Stimulated activated memory B cell treated with anti-CD40 and anti-IgM and Interleukin-4, amounts not matched to agents 10 μg/mL and 1 μg/mL and 100 μg/mL, for 72 hours (primary cell): ENCODE data around the gene BHLHE41.

ENCODE experiments used
- ATAC-seq: fragments of 150-1000 bp; cut with Tn5 transposase; 2 replicates; pipeline ENCODE4 v1.10.0; 2021
- H3K27ac Mint-ChIP-seq: one replicate; pipeline ENCODE4 v1.8.0; 2022; ENCODE audit warnings: mild to moderate bottlenecking, mixed read lengths
- H3K27me3 Mint-ChIP-seq: one replicate; pipeline ENCODE4 v1.8.0; 2022; ENCODE audit warnings: mixed read lengths
- H3K36me3 Mint-ChIP-seq: one replicate; pipeline ENCODE4 v1.8.0; 2022; ENCODE audit warnings: mixed read lengths
- H3K4me1 Mint-ChIP-seq: one replicate; pipeline ENCODE4 v1.8.0; 2022; ENCODE audit warnings: mixed read lengths
- H3K4me3 Mint-ChIP-seq: one replicate; pipeline ENCODE4 v1.8.0; 2022; ENCODE audit warnings: mild to moderate bottlenecking, moderate library complexity, mixed read lengths
- H3K9me3 Mint-ChIP-seq: one replicate; pipeline ENCODE4 v1.8.0; 2022; ENCODE audit warnings: mixed read lengths

BHLHE41 gene

DNA sequence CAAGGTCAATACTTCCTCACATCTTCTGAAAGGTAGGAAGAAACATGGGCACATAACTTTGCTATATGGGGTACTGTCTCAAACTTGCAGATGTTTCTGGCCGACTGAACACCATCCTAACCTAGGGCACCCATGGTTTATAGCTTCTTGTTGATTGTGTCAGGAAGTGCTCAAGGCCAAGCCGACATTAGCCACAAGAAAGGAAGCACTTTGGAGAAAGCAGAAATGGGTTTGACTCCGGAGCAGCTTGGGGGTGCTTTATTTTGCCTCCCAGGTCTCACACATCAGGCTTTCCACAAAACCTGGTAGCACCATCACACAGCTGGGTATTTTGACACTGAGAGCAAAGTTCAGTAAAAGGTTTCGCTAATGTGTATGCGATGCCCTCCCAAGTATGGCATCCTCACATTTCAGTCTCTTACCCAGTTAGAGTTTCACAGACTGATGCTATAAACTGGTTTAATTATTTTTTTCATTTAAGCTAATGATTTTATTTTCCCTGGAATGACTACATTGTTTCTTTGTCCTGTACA, 25.2 kb upstream of the BHLHE41 start:
- Mint-ChIP-seq H3K4me1 (peaks cover 35% of the 10 kb centered on the region), H3K36me3 (no peaks in the 10 kb centered on the region), H3K4me3 (no peak overlapping the region), H3K27me3 (no peaks in the 10 kb centered on the region), H3K9me3 (no peaks in the 10 kb centered on the region), H3K27ac (no peak overlapping the region)
- ATAC-seq: no peak

DNA sequence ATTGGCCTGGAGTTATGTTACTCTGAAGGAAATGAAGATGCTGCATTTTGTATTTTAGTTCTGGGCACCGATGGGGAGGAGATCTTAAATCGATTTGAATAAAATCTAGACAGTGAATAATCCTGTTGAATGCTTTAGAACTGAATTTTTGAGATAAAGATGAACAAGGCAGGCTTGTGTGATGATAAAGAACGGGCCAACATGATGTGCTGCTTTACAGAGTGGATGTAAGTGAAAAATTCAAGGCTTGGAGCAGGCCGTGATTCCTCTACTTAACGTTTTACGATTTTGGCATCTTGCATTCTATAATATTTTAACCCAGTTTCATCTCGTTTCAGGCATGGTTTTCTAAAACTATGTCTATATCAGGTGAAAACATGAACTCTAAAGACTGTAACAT, 23.5 kb upstream of the BHLHE41 start:
- Mint-ChIP-seq H3K9me3 (no peaks in the 10 kb centered on the region), H3K4me3 (no peak overlapping the region), H3K36me3 (no peaks in the 10 kb centered on the region), H3K4me1 (peaks cover 25% of the 10 kb centered on the region), H3K27ac (no peak overlapping the region), H3K27me3 (no peaks in the 10 kb centered on the region)
- ATAC-seq: no peak

DNA sequence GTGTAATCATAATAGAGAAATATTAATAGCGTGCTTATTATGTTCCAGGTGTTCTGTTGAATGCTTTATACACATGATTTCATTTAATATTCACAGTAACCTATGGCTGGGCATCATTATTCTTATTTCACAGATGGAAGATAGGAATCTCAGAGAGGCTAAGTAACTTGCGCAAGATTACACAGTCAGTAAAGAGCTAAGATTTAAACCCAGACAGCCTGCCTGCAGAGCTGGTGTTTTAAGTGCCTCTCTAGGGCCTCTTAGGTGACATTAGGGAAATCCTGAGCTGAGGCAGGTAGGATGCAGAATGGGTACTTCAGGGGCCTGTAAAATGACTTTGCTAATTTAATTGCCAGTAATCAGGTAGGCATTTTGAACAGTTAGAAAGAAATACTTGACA, 18.5 kb upstream of the BHLHE41 start:
- Mint-ChIP-seq H3K27ac (no peak overlapping the region), H3K27me3 (no peaks in the 10 kb centered on the region), H3K4me1 (no peaks in the 10 kb centered on the region), H3K36me3 (no peaks in the 10 kb centered on the region), H3K4me3 (no peak overlapping the region), H3K9me3 (no peaks in the 10 kb centered on the region)
- no peak for ATAC-seq

DNA sequence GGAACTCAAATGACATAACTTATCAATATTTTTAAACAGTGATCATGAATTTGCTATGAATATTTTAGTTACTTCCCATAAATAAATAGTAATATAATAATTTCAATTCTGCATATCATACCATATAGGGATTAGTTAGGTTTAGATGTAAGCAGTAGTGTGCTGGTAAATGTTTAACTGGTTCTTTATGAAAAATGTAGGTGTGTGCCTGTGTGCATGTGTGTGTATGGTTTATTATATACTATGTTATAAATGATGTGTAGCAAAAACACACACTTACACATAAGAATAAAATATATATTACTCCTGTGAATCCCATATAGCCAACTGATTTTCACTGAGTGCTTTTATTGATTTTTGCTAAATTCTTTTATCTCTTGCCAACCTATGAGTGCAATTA, 14.0 kb upstream of the BHLHE41 start:
- Mint-ChIP-seq H3K9me3 (no peaks in the 10 kb centered on the region), H3K27ac (no peak overlapping the region), H3K27me3 (no peaks in the 10 kb centered on the region), H3K4me3 (no peak overlapping the region), H3K36me3 (no peaks in the 10 kb centered on the region), H3K4me1 (peaks cover 28% of the 10 kb centered on the region)
- no peak for ATAC-seq

DNA sequence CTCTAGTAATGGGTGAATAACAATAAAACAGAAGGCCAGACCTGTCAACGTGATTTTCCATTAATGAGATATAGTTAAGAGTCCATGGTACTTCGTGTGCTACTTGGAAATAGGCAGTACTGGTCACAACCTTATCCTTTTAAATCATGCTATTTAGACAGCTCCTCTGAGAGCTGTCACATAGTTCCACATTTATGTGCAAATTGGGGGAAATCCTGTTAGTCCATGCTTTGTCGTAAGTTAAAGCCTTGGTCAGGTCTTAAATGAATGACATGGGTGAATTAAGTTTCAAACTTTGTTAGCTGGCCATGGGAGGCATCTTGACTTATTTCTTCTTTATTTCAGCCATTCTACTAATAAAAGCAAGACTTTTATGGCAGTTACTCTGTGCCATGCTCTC, 11.9 kb upstream of the BHLHE41 start:
- no peak for ATAC-seq
- H3K27ac Mint-ChIP-seq: no peak overlapping the region
- H3K9me3 Mint-ChIP-seq: no peaks in the 10 kb centered on the region
- no peak overlapping the region for H3K4me3 Mint-ChIP-seq
- peaks cover 44% of the 10 kb centered on the region for H3K4me1 Mint-ChIP-seq
- no peaks in the 10 kb centered on the region for H3K27me3 Mint-ChIP-seq
- no peaks in the 10 kb centered on the region for H3K36me3 Mint-ChIP-seq

DNA sequence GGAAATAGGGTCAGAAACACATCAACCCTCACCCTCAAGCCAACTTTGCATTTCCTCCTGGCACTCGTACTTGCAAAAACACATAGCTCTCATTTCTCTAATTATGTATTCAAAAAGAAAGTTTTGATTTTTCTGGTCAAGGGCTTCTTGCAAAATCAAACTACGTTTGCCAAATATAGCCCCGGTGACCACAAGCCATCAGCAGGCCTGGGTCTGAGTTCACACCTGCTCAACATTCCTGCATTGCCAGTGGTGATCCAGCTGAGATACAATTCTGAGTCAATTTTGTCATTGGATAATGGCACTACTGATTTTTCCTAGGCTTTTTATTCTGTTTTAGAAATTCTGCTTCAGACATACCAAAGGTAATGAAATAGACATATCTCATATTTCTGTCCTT, 10.7 kb upstream of the BHLHE41 start:
- Mint-ChIP-seq H3K4me1 (peaks cover 56% of the 10 kb centered on the region), H3K27ac (peak overlapping the region; percentile 6), H3K36me3 (no peaks in the 10 kb centered on the region), H3K4me3 (no peak overlapping the region), H3K27me3 (no peaks in the 10 kb centered on the region), H3K9me3 (no peaks in the 10 kb centered on the region)
- ATAC-seq: no peak

DNA sequence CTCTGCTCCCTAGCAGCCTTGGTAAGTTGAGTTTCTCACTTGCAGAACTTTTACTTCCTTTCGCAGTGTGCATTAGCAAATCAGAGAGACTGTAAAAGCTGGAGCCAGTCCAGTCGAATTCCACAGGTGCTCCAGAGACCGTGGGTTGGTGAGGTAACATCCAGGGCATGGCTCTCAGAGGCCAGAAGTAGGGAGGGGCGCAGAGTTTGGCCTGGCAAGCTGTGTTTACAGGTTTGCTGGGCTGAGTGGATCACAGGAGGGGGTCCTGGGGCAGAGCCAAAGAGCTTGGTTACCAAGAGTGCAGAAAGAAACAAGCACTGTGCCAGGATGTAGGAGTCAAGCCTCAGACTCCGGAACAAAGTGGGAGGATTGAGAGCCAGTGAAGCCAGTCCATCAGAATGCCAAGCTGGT, 10.2 kb upstream of the BHLHE41 start:
- Mint-ChIP-seq H3K9me3 (no peaks in the 10 kb centered on the region), H3K4me1 (peaks cover 59% of the 10 kb centered on the region), H3K36me3 (no peaks in the 10 kb centered on the region), H3K27ac (peak overlapping the region; percentile 6), H3K4me3 (no peak overlapping the region), H3K27me3 (no peaks in the 10 kb centered on the region)
- no peak for ATAC-seq

DNA sequence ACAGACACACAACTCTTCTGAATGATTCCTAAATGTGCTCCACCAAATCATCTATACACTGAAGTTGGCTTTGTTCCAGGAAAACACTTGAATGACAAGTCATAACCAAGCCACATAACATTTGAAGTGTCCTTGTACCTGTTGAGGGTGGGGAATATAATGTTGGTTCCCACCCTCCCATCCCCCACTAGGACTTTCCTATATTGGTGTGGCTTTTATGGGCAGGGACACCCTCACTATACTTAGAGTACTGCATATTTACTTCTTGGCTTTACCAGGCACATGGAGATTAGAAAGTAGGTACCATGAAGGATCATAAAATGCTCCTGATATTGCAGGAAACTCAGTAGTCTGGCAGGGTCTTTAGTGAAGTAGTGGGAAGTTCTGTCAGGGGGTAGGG, 9.7 kb upstream of the BHLHE41 start:
- H3K9me3 Mint-ChIP-seq: no peaks in the 10 kb centered on the region
- peak overlapping the region; percentile 42 for H3K27ac Mint-ChIP-seq
- no peak overlapping the region for H3K4me3 Mint-ChIP-seq
- H3K4me1 Mint-ChIP-seq: peaks cover 59% of the 10 kb centered on the region
- no peaks in the 10 kb centered on the region for H3K36me3 Mint-ChIP-seq
- no peak for ATAC-seq
- no peaks in the 10 kb centered on the region for H3K27me3 Mint-ChIP-seq

DNA sequence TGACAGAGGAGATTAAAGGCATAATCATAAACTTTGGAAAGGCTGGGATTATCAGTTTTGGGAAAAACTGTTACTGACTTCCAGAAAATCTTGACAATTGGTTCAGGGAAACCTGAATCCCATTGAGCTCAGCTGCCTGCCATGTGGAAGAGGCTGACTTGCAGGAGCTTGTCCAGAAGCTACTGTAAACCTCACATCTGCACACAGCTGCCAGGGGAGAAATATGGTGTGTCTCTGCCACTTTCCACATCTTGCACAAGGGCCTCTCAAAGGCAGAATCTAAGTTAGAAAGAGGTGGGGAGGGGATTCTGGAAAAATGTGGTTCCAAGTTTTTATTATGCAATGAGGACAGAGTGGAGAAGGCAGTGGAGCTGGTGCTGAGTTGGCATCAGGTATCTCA, 8.7 kb upstream of the BHLHE41 start:
- H3K27me3 Mint-ChIP-seq: no peaks in the 10 kb centered on the region
- no peaks in the 10 kb centered on the region for H3K9me3 Mint-ChIP-seq
- H3K4me1 Mint-ChIP-seq: peaks cover 59% of the 10 kb centered on the region
- no peak overlapping the region for H3K4me3 Mint-ChIP-seq
- H3K27ac Mint-ChIP-seq: peak overlapping the region; percentile 27
- H3K36me3 Mint-ChIP-seq: no peaks in the 10 kb centered on the region
- no peak for ATAC-seq

DNA sequence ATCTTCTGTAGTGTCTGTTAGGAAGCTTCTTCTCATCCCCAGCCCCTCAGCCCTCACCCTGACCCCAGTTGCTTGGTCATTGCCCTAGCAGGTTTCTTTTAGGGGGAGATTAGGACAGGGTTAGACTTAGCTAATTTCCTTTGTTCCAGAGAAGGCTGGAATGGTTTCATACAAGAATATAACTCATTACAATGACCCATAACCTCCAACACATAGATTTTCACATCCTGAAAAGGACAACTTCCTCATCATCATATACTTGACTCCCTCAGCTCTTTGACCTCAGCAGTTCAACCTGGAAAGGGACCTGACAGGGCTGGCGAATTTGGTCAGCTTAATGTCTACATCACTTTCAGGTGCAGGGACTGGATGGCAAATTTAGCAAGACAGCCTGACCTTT, 8.0 kb upstream of the BHLHE41 start:
- no peak for ATAC-seq
- Mint-ChIP-seq H3K36me3 (no peaks in the 10 kb centered on the region), H3K9me3 (no peaks in the 10 kb centered on the region), H3K4me1 (peaks cover 64% of the 10 kb centered on the region), H3K27me3 (no peaks in the 10 kb centered on the region), H3K27ac (peak overlapping the region; percentile 27), H3K4me3 (no peak overlapping the region)

DNA sequence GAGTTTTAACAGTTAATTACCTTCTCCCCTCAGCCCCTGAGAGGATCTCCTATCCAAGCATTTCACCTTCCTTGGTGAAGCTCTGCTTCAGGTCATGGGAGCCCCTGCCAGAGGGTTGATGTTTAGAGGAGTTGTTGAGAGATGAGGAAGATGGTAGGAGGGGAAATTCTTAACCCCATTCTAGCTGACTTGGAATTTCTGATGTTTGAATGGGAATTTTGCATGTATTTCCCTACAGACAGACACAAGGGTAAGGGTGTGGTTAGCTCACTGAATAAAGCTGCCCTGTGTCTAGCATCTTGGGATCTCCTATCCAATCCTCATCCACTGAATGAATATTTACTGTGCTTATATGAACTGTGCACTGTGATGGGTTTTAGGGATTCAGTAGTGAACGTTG, 7.1 kb upstream of the BHLHE41 start:
- Mint-ChIP-seq H3K27ac (peak overlapping the region; percentile 29), H3K27me3 (no peaks in the 10 kb centered on the region), H3K9me3 (no peaks in the 10 kb centered on the region), H3K4me1 (peaks cover 73% of the 10 kb centered on the region), H3K36me3 (no peaks in the 10 kb centered on the region), H3K4me3 (no peak overlapping the region)
- ATAC-seq: no peak

DNA sequence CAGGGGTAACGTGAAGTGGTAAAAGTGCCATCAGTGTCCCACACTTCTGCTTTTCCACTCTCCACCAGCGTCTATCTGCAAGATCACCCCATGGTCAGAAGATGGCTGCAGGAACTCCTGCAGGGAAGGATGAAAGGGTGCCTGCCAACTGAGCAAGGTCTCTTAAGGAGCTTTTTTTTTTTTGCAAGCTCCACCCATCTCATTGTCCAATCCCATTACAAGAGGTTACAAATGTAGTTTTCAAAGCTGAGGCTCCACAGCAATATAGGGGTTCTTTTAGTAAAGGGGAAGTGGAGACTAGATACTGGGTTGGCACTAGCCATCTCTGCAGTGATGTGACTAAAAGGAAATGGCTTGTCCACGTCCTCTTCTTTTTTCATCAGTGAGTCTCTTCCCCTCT, 5.9 kb upstream of the BHLHE41 start:
- Mint-ChIP-seq H3K4me3 (peak overlapping the region; percentile 47), H3K9me3 (no peaks in the 10 kb centered on the region), H3K36me3 (no peaks in the 10 kb centered on the region), H3K27ac (peak overlapping the region; percentile 29), H3K4me1 (peaks cover 68% of the 10 kb centered on the region), H3K27me3 (no peaks in the 10 kb centered on the region)
- peak; percentile 83 for ATAC-seq

DNA sequence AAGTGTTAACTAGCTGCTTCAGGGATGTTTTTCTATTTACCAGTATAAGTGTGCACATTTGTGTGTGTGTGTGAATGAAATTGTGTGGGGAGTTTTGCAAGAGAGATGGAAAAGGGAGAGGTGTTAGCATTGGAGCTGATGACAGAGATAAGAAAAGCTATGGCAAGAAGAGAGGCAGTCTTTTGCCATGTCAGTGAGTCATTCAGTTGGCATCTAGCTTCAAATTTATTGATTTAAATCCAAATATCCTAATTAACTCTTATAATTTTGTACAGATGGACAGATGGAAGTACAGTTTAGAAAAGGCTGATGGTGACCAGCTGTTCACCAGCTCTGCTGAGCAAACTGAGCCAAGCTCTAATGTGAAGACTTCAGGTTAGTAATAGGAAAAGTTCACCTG, 3.3 kb upstream of the BHLHE41 start:
- H3K4me1 Mint-ChIP-seq: peaks cover 66% of the 10 kb centered on the region
- H3K27ac Mint-ChIP-seq: peak overlapping the region; percentile 89
- no peaks in the 10 kb centered on the region for H3K9me3 Mint-ChIP-seq
- no peaks in the 10 kb centered on the region for H3K36me3 Mint-ChIP-seq
- no peaks in the 10 kb centered on the region for H3K27me3 Mint-ChIP-seq
- no peak overlapping the region for H3K4me3 Mint-ChIP-seq
- no peak for ATAC-seq

DNA sequence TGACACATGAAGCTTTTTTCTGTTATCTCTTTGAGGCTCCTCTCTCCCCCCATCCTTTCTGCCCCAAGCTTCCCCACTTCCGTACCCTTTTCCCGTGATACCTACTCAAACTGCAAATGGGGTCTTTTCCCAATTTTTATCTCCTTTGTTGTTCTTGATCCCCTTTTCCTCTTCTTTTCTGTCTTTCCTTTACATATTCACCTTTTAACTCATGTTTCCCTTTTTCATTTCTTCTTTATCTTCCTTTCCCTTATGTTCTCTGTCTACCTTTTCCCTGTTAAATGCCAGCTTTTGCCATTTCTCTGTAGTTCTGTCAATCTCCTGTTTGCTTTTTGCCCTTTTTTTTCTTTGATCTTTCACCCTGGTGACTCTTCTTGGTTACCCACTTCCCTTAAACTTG, 2.6 kb upstream of the BHLHE41 start:
- peaks cover 62% of the 10 kb centered on the region for H3K4me1 Mint-ChIP-seq
- ATAC-seq: no peak
- H3K4me3 Mint-ChIP-seq: peak overlapping the region; percentile 36
- H3K27ac Mint-ChIP-seq: peak overlapping the region; percentile 89
- no peaks in the 10 kb centered on the region for H3K27me3 Mint-ChIP-seq
- no peaks in the 10 kb centered on the region for H3K9me3 Mint-ChIP-seq
- no peaks in the 10 kb centered on the region for H3K36me3 Mint-ChIP-seq

DNA sequence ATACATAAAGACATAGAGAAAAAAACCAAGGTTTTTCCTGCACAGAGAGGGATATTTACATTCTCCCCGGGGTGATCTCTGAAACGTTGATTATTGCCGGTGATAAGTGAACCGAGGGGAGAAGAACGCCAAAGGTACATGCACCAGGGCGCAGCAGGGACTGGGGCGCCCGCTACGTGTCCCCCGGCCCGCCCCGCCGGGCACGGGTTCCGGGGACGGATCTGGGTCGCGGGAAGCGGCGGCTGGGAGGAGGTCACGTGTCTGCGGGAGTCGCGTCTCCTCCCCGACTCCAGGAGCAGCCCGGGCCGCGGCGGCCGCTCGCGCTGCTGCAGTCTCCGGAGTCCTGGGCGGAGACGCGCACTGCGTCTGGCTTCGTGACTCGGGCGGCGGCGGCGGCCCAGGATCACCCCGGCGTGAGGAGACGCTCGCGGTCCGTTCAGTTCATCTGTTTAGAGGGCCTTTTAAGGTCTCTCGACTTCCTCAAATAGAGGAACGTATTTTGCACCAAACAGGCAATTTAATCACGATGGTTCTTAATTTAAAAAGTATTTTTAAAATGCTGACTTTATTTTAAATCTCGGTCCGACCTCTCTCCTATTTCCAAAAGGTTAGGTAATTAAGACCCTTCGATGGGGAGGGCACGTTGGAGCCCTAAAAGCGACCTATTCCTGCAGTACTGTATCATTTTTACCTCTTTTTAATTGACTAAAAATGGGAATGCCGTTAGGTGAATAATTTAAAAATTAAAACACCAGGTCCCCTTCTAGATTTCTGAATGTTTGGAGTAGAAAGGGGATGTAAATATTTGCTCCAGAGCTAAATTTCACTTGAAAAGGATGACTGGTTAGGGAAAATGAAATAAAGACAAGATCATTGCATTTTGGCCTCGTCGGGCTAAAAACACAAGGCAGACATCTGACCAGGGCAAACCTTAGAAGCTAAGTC, 1.8 kb upstream of the BHLHE41 start:
- Mint-ChIP-seq H3K9me3 (no peaks in the 10 kb centered on the region), H3K36me3 (no peaks in the 10 kb centered on the region), H3K27ac (peak overlapping the region; percentile 89), H3K4me3 (peak overlapping the region; percentile 98), H3K4me1 (peaks cover 58% of the 10 kb centered on the region), H3K27me3 (no peaks in the 10 kb centered on the region)
- ATAC-seq: peak; percentile 73
